DND-41 (cell line): ENCODE measurements around the gene ANKRD53.

ENCODE experiments used
- ATAC-seq: fragments of 200-7000 bp; cut with Tn5 transposase; 3 replicates; pipeline ENCODE4 v1.9.1; 2021; ENCODE audit warnings: low read depth; ENCODE audit not compliant: insufficient read depth
- DNase-seq: peaks from one replicate; pipeline ENCODE4 v3.0.0-alpha.2; 2020
- H2AFZ ChIP-seq: 2 replicates; pipeline ENCODE4 v1.6.0; 2012; ENCODE audit warnings: low read depth, low read length
- H3K27ac ChIP-seq: 2 replicates; pipeline ENCODE4 v1.5.1; 2012; ENCODE audit warnings: low read length, inconsistent platforms
- H3K27me3 ChIP-seq: fragments of 200-600 bp; sonication (generic); 2 replicates; pipeline ENCODE4 v1.6.0; 2012; ENCODE audit warnings: low read length, mild to moderate bottlenecking, inconsistent platforms; ENCODE audit not compliant: insufficient read depth, poor library complexity
- H3K36me3 ChIP-seq: 2 replicates; pipeline ENCODE4 v1.5.1; 2012; ENCODE audit warnings: low read length, inconsistent platforms; ENCODE audit not compliant: insufficient read depth
- H3K4me1 ChIP-seq: 2 replicates; pipeline ENCODE4 v1.5.1; 2012; ENCODE audit warnings: mild to moderate bottlenecking, low read length; ENCODE audit not compliant: insufficient read depth
- H3K4me2 ChIP-seq: 2 replicates; pipeline ENCODE4 v1.6.0; 2012; ENCODE audit warnings: mild to moderate bottlenecking, moderate library complexity, low read length, inconsistent platforms; ENCODE audit not compliant: insufficient read depth
- H3K4me3 ChIP-seq, 2 experiments: fragments of 200-600 bp in 1 of 2; shearing (Covaris generic) in 1 of 2; 2 replicates each; pipeline ENCODE4 v1.5.1; 2012 to 2016; ENCODE audit warnings: inconsistent platforms in 2 of 2, low read length in 2 of 2, mild to moderate bottlenecking in 2 of 2, low read depth in 1 of 2, moderate library complexity in 1 of 2
- H3K79me2 ChIP-seq: 2 replicates; pipeline ENCODE4 v1.6.0; 2012; ENCODE audit warnings: low read length, inconsistent platforms; ENCODE audit not compliant: insufficient read depth
- H3K9ac ChIP-seq: 2 replicates; pipeline ENCODE4 v1.6.0; 2012; ENCODE audit warnings: low read depth, mild to moderate bottlenecking, inconsistent platforms, low read length, moderate library complexity
- H3K9me3 ChIP-seq: 2 replicates; pipeline ENCODE4 v1.5.1; 2012; ENCODE audit warnings: low read length, moderate library complexity, mild to moderate bottlenecking, inconsistent platforms; ENCODE audit not compliant: insufficient read depth, severe bottlenecking
- H4K20me1 ChIP-seq: 2 replicates; pipeline ENCODE4 v1.6.0; 2012; ENCODE audit warnings: low read length; ENCODE audit not compliant: insufficient read depth
- CTCF ChIP-seq: IDR thresholded peaks from 2 replicates; pipeline ENCODE4 v1.5.1; 2012; ENCODE audit warnings: borderline replicate concordance, low read length, moderate library complexity, mild to moderate bottlenecking; ENCODE audit not compliant: poor library complexity, severe bottlenecking; ENCODE audit errors: extremely low read depth
- EZH2 ChIP-seq: IDR thresholded peaks from 3 replicates; pipeline ENCODE4 v1.6.1; 2012; ENCODE audit warnings: borderline replicate concordance, low read depth, mild to moderate bottlenecking, moderate library complexity, low read length, inconsistent platforms; ENCODE audit not compliant: severe bottlenecking

The ANKRD53 gene

GRCh38 chr2:70967189-70967588 lies 11.2 kb upstream of the ANKRD53 start:
- TF ChIP-seq EZH2 (no peak), CTCF (no peak)

DNA sequence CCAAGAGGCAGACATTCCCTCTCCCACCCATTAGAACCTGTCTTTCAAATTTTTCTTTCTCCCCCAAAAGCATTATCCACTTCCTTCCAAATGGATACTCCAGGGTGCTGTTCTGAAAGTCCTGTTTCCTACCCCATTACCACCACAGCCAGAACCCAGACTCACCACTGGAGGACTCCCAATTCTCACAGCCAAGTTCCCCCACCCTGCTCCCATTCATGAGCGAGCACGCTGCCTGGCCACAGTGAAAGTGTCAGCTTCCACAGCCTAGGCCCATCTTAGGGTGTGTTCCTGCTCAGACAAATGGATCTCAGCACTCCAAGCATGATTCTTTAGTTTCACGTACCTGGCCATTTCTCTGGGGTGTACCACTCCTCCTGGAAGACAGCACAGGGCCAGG lies 3.8 kb upstream of the ANKRD53 start:
- H3K79me2 ChIP-seq: no peaks in the 10 kb centered on the region
- no peak for ATAC-seq
- no peak overlapping the region for H3K4me3 ChIP-seq
- TF ChIP-seq CTCF (no peak), EZH2 (no peak)
- no peak overlapping the region for H3K27ac ChIP-seq
- no peak overlapping the region for H3K4me2 ChIP-seq
- no peak overlapping the region for H2AFZ ChIP-seq
- H4K20me1 ChIP-seq: no peaks in the 10 kb centered on the region
- H3K27me3 ChIP-seq: no peaks in the 10 kb centered on the region
- H3K4me1 ChIP-seq: no peaks in the 10 kb centered on the region
- no peak for DNase-seq
- no peaks in the 10 kb centered on the region for H3K9me3 ChIP-seq
- no peak overlapping the region for H3K9ac ChIP-seq
- no peaks in the 10 kb centered on the region for H3K36me3 ChIP-seq

More at GRCh38 chr2:70967189-70967588, 11.2 kb upstream of the ANKRD53 start:
- Histone ChIP-seq H3K9me3 (no peaks in the 10 kb centered on the region), H4K20me1 (no peaks in the 10 kb centered on the region), H3K4me3 (no peak overlapping the region), H3K27me3 (no peaks in the 10 kb centered on the region), H3K79me2 (no peaks in the 10 kb centered on the region), H3K36me3 (no peaks in the 10 kb centered on the region), H2AFZ (no peak overlapping the region), H3K27ac (no peak overlapping the region), H3K4me1 (no peaks in the 10 kb centered on the region), H3K9ac (no peak overlapping the region), H3K4me2 (no peak overlapping the region)
- no peak for DNase-seq
- ATAC-seq: no peak

DNA sequence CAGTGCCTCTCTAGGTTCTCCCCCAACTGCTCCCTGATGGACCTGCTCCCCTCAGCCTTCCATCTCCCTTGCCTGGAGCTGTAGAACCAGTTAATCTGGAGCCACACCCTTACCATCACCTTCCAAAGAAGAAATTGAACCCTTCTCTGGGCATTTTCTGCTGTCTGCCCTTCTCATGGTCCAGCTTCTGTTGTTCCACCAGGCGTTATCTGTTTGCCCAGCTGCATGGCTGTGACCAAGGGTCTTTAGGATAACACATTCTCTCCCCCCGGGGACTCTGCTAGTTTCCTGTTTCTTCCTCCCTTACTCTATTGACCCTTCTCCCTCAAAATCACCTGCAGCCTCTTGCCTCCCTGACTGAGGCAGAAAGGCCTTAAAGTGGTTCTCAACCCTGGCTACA lies 3.2 kb upstream of the ANKRD53 start:
- H3K9me3 ChIP-seq: no peaks in the 10 kb centered on the region
- no peak overlapping the region for H3K4me2 ChIP-seq
- no peak for DNase-seq
- H3K27ac ChIP-seq: no peak overlapping the region
- no peaks in the 10 kb centered on the region for H3K4me1 ChIP-seq
- no peaks in the 10 kb centered on the region for H3K27me3 ChIP-seq
- TF ChIP-seq CTCF (no peak), EZH2 (no peak)
- no peak overlapping the region for H3K9ac ChIP-seq
- no peaks in the 10 kb centered on the region for H3K79me2 ChIP-seq
- no peak overlapping the region for H2AFZ ChIP-seq
- ATAC-seq: no peak
- no peaks in the 10 kb centered on the region for H4K20me1 ChIP-seq
- no peak overlapping the region for H3K4me3 ChIP-seq
- no peaks in the 10 kb centered on the region for H3K36me3 ChIP-seq

DNA sequence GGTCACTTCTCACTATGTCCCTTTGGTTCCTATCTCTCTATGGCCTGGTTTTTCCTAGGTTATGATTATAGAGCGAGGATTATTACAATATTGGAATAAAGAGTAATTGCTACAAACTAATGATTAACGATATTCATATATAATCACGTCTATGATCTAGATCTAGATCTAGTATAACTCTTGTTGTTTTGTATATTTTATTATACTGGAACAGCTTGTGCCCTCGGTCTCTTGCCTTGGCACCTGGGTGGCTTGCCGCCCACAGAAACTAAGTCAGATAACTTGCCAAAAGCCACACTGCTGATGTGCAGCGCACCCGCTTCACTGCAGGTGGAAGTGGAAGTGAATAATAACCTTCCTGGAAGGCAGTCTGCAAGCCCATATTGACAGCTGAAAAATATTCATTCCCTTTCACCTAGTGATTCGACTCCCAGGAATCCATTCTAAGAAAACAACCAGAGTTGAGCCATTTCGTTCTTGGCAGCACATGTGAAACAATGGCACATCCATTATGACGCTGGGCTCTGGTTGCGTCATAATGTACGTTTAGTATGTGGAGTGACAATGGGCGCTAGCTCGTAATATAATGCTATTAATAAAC lies 725 bp upstream of the ANKRD53 start:
- DNase-seq (no peak), ATAC-seq (no peak)
- H3K9me3 ChIP-seq: no peaks in the 10 kb centered on the region
- H3K79me2 ChIP-seq: no peaks in the 10 kb centered on the region
- no peak overlapping the region for H3K9ac ChIP-seq
- H3K4me1 ChIP-seq: no peaks in the 10 kb centered on the region
- no peak overlapping the region for H3K4me3 ChIP-seq
- H3K4me2 ChIP-seq: no peak overlapping the region
- H2AFZ ChIP-seq: no peak overlapping the region
- TF ChIP-seq EZH2: no peak
- no peaks in the 10 kb centered on the region for H4K20me1 ChIP-seq
- no peaks in the 10 kb centered on the region for H3K36me3 ChIP-seq
- H3K27ac ChIP-seq: no peak overlapping the region
- no peaks in the 10 kb centered on the region for H3K27me3 ChIP-seq
